GM12872 (cell line): ENCODE results near the gene ZFYVE28.

Experiments used
- TF ChIP-seq, protein P1 (sequence below): IDR thresholded peaks from 3 replicates; pipeline ENCODE4 v1.5.1; 2011; ENCODE audit warnings: low read depth, mild to moderate bottlenecking, low read length, moderate library complexity; ENCODE audit not compliant: insufficient read depth

ZFYVE28 gene

DNA sequence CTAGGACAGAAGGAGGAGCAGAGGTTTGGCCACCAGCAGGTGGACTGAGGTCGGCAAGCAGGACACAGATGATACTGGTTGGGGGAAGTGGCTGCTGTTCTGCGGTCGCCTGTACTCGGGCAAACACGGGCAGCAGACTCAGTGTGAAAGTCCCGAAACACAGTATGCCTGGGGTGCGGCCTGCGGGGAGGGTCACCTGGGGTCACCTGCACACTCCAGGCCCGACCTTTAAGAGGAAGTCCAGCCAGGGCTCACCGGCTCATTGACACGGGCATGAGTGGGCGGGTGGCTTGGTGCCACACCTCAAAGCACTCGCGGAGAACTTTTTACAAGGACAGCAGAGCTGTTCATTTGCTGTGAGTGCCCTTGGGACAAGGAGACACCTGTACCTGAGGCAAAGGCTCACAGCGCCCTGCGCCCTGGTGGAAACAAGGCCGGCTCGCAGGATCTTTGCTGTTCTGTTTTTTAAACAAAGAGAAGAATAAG lies 85.0 kb downstream of the ZFYVE28 start:
- TF ChIP-seq, protein P1, sequence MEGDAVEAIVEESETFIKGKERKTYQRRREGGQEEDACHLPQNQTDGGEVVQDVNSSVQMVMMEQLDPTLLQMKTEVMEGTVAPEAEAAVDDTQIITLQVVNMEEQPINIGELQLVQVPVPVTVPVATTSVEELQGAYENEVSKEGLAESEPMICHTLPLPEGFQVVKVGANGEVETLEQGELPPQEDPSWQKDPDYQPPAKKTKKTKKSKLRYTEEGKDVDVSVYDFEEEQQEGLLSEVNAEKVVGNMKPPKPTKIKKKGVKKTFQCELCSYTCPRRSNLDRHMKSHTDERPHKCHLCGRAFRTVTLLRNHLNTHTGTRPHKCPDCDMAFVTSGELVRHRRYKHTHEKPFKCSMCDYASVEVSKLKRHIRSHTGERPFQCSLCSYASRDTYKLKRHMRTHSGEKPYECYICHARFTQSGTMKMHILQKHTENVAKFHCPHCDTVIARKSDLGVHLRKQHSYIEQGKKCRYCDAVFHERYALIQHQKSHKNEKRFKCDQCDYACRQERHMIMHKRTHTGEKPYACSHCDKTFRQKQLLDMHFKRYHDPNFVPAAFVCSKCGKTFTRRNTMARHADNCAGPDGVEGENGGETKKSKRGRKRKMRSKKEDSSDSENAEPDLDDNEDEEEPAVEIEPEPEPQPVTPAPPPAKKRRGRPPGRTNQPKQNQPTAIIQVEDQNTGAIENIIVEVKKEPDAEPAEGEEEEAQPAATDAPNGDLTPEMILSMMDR = no peak

DNA sequence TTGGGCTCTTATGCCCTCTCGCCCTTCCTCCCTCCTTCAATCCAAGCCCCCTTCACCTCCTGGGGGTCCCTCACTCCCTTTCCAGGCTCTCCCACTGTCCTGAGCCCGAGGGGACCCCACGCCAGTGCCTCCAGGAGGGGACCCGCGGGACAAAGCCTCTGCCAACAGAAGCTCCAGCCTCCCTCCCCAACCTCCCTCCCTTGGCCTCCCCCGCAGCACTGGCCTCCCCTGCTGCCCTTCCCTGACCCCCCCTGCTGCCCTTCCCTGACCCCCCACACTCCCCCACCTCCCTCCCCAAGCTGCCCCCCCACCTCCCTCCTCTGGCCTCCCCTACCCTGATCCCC lies 85.5 kb downstream of the ZFYVE28 start:
- TF ChIP-seq, protein P1 = no peak

- TF ChIP-seq, protein P1 = no peak
Measured at GRCh38 chr4:2332201-2332975, 86.1 kb downstream of the ZFYVE28 start.

- TF ChIP-seq, protein P1 = no peak
Measured at GRCh38 chr4:2331519-2332200, 86.8 kb downstream of the ZFYVE28 start.

DNA sequence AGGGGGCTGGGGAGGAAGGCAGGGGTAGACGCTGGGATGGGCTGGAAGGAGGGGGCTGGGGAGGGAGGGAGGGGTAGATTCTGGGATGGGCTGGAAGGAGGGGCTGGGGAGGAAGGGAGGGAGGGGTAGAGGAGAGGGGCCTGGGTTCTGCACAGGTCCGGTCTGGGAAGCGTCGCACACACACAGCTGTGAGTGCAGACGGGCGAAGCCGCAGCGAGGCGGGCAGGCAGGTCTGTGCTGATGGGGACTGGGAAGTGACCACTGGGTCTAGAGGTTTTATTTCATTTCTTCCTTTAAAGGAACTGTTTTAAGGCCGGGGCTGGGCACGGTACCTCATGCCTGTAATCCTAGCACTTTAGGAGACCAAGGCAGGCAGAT lies 87.4 kb downstream of the ZFYVE28 start:
- TF ChIP-seq, protein P1 = no peak

- TF ChIP-seq, protein P1 = no peak
Measured at GRCh38 chr4:2330091-2331042, 88.1 kb downstream of the ZFYVE28 start.

DNA sequence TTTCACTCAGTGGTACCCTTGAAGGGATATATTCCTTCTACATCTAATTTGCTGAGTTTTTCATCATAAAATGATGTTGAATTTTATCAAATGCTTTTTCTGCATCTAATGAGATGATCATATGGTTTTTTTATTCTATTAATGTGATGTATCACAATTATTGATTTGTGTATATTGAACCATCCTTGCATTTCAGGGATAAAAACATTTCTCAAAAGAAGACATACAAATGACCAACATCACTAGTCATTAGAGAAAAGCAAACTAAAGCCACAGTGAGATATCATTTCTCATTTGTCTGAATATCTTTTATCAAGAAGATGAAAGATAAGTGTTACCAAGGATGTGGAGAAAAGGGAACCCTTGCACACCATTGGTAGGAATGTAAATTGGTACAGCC lies 90.9 kb downstream of the ZFYVE28 start:
- TF ChIP-seq, protein P1 = no peak
